Fibroblast of skin of left quadriceps (primary cell): ENCODE data around the gene SLC12A3.

ENCODE experiments used
- DNase-seq, 2 experiments: peaks; one replicate each; pipeline ENCODE4 v3.0.0-alpha.2; 2013; ENCODE audit warnings: low read depth in 2 of 2

The SLC12A3 gene

DNA sequence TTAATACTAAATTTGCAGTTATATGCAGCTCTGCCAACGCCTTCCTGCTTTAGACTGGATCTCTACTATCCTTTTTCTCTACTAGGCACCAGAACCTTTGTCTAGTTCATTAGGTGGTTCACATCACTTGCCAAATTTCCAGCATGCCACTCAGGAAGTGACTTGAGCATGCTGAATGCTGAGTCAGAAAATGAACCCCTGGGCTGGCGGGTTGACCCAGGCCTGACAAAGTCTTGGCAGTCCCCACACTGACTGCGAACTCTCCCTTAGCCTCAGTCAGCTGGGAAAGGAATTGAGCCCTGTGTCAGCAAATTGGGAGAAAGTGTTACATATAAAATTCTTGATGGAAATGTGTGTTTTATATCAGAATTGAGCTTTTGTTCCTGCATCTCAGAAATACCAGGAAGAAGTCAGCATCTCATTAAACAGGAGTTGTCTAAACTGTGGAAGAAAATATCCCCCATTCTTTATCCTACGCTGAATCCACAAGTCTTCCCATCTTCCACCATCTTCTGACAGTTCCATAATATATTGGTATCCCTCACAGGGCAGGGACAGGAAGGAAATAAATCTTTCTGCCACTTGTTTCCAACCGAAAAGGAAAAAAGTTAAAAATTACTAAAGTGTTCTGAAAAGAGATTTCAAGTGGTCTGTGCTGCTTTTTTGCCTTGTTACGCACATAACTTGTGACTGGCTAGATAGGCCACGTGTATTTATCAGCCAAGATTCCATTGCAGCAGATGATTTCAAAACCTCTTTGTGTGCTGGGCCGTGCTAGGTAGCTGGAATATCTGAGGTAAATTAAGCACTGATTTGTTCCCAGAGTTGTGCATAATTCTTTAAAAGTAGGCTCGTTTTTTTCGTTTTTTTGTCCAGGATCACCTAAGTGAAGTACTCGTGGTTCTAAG is 16.7 kb upstream of the SLC12A3 start:
- DNase-seq: no peak

DNA sequence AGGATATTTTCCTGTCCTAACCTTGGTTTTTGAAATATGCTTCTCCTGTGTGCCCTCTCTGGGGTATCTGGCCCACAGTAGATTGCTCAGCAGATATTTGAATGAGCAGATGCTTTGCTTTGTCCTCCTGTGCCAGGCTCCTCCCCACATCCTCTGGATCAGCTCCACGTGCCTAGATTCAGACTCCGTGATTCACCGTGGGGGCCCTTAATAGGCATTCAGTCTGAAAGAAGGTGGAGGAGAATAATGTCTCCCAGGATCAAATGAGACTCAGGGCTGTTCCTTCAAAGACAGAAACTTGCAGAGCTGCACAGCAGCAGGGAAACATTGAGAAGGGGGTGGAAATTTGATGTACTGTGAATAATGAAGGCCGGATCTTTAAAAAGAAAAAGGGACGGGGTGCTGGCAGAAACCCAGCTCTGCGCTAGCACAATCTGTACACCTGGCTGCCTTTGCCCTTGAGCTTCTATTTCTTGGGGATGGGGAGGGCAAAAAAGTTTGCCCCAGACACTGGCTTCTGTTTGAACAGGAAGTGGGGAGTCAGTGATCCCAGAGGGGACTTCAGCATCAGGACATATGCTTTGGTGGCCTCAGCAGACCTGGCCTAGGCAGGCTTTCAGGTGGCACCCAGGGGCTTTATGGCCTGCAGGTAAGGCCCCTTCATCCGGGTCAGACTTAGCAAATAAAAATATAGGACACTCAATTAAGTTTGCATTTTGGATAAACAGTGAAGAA is 15.9 kb upstream of the SLC12A3 start:
- DNase-seq: peak in 1 of 2 experiments; percentile 56

DNA sequence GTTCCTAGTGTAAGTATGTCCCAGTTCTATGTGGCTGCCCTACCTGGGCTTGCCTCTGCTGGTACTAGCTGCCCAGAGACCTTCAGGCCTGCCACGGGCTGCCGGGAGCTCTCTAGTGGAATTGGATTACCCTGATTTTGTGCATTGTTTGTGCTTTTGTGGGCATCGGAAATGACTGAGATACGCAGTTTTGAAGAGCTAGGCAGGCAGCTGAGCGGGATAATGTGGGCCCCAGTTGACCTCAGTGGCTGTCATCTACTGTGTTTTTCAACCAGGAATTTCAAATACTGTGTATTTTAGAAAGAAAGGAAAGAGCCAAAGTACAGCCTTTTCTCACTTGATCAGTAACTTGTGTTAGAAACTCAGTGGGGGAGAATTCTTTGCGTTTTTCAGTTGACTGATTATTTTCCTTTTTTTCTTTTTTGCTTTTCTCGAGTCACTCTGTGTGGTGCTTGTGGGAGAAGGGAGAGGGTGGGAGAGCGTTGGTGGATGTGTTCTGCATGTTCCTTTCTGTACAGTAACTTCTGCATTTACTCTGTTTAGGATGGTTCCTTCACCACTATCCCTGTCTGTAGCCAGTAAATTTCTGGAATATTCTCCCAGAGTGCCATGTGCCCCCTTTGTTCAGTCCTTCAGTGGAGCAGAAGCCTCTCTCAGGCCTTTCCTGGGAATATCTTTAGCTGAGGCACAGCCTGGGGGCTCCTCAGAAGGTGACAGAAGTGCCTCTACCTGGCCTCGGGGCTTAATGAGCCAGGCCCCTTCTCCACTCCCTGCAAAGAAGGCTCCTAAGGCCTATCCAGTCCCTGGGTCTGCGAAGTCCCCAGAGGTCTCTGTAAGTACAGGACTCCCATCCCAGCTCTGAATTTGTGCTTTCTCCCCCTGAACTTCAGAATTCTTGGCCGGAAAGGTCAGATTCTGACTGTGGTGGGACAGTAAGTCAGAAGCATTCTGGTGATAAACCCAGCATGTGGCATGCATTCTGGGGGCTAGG is 15.0 kb upstream of the SLC12A3 start:
- DNase-seq: no peak

DNA sequence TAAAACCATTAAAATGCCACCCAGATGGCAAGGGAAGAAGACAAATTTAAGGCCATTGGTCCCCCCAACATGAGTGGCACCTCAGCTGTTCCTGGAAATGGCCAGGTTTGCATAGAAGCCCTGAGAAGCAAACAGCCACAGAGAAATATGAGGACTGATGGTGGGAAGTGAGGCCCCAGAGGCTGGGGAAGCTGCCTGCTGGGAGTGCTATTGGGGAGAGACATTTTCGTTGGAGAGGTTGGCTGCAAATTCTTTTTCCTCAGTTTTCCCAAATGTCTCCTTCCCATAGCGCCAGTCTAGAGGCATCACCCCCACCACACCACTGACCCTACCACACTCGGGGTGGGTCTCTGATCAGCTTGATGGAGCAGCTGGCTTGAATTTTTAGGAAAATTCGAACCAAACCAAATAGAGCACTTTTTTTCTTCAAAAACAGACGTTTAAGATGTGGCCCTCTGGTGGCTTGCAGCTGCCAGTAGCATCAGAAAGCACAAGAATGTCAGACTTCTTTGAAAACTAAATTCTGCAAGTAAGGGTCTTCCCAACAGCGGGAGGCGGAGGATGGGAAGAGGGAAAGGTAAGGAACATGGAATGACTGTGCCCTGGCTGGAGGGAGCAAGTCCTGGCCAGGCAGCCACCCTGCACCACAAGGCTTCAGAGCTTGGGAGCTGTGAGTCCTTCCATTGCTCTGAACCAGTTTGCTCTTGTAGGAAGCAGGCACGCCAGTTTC is 13.2 kb upstream of the SLC12A3 start:
- no peak for DNase-seq

DNA sequence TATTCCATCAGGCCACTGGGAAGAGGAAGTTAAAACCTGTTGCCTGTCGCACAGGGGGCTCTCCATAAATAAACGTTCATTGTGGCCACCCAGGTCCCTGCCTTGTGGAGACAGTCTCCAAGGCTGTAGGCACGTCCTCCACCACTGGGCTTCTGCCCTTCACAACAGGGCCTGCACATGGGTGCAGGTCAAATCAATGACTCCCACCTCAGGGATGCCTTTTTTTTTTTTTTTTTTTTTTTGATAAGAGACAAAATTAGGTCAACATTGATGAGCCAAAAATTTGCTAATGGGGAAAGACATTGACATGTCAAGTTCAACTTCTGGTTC is 12.6 kb upstream of the SLC12A3 start:
- no peak for DNase-seq

DNA sequence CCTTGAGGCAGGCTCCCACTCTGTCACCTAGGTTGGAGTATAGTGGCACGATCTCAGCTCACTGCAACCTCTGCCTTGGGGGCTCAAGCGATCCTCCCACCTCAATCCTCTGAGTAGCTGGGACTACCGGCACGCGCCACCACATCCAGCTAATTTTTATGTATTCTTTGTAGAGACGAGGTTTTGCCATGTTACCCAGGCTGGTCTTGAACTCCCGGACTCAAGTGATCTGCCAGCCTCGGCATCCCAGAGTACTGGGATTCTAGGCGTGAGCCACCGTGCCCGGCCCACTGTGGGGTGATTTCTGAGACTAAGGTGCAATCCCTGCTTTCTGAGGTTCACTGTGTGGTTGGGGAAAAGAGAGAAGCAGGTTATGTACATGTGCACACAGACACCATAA is 12.0 kb upstream of the SLC12A3 start:
- no peak for DNase-seq

DNA sequence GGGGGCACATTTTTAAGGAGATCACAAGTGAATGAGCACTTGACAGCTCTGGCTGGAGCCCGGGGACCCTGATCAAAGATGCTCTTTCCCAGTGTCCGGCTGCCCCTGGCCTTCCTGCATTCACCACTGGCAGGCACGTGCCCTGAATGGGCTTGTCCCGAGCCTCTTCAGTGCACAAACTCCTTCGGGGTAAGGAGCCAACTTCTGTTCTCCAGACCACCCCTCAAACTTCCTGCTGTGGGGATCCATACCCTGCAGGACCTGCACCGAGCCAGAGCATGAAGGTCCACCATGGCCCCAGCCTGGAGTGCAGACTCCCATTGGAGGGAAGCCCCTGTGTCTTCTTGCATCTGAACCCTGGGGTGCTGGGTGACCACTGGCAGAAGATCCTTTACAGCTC is 9.8 kb upstream of the SLC12A3 start:
- DNase-seq: no peak

DNA sequence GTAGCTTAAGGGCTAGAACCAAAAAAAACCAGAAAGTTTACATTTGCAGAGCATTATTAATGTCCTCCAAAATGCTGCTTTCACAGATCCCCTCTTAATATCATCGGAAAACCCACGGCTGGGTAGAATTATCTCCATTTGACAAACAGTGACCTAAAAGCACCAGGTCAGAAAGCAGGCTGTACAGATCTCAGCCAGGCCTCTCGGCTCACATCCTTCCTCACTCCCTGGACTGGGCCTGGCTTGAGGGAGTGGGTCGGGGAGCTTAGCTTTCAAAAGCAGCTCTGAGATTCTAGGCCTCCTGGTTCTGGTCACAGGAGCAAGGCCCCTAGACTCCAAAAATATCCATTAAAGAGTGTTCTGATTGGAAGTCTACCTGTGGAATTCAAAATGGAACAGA is 9.1 kb upstream of the SLC12A3 start:
- DNase-seq: no peak

DNA sequence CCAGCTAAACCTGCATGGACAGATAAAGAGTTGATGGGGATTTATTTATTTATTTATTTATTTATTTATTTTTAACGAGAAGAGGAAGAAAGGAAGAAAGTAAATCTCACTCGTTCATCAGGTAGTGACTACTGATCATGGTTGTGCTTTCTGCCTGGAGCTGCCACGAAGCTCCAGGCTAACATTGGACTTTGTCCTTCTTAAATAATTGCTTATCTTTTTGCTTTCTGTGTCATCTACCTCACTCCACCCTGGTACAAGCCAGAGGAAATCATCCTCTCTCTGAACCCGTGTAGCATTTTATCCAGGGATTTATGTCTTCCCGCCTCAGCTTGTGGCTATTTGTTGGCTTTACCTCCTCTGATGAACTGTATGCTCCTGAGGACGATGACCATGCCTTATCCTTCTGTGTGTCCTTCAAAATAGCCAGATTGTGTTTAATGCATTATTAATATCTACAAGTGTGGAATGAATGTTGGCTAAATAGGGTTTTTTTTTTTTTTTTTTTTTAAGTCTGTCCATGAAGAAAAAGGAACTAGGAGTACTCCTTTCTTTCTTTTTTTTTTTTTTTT is 8.0 kb upstream of the SLC12A3 start:
- DNase-seq: no peak

DNA sequence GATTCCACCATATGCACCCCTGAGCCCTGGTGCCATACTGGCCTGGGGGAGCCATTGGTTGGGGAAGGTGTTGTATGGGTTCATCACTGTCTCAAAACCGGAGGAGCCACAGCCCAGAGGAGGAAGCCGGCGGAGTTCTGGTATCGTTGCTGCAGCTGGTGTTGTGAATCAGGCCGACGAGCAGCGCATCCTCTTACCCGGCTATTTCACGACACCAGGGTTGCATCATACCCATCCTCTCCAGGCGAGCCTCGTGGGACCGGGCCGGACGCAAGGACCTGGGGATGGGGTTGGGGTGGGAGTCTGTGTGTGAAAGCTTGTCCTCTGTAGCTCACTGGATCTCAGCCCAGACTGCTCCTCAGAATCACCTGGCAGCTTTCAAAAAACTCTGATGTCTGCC is 6.6 kb upstream of the SLC12A3 start:
- DNase-seq: no peak

DNA sequence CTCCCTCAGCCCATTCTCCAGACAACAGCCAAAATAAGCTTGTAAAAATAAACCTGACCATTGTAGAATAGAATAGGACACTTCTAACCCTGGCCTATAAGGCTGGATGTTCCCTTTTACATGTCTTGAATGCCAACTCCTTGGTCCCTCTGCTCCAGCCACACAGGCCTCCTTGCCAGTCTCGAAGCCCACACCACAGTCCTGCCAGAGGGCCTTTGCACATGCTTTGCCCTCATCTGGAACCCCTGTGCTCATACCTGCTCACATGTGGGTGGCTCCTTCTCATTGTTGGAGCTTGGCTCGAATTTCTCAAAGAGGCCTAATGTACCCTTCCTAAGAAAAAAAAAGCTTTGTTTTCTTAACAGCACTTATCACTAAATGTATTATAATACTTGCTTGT is 5.4 kb upstream of the SLC12A3 start:
- DNase-seq: no peak

DNA sequence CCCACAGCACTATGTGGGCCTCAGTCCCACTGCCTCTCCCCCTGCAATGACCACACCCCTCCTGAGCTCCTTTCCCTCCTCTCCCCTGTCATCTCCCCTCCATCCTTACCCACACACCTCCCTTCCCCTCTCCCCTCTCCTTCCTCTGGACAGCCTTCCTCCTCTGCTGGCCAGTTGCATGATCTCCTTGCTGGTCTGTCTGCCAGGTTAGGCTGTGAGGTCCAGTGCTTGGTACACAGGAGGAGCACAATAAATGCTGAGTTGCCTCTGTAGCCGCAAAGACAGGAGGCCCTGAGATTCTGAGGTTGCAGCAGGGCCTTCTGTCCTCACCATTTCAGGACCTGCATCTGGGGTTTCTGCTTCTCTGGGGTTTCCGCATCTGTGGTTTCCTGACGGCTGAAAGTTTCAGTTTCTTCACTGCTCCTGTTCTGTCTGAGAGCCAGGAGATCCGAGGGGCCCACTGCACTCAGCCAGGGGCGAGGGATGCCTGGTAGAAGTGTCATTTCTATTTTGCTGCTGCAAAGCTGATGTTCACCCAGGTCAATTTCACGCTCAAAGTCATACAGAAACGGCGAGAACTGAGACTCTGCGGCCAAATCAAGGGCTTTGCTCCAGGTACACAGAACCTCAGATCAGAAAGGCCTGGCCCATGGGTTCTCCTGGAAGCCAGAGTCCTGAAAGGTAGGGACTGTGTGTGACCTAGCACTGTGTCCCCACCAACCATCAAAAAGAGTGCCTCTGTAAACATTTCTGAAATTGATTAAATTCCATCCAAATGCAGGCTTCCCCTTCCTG is 4.6 kb upstream of the SLC12A3 start:
- no peak for DNase-seq

DNA sequence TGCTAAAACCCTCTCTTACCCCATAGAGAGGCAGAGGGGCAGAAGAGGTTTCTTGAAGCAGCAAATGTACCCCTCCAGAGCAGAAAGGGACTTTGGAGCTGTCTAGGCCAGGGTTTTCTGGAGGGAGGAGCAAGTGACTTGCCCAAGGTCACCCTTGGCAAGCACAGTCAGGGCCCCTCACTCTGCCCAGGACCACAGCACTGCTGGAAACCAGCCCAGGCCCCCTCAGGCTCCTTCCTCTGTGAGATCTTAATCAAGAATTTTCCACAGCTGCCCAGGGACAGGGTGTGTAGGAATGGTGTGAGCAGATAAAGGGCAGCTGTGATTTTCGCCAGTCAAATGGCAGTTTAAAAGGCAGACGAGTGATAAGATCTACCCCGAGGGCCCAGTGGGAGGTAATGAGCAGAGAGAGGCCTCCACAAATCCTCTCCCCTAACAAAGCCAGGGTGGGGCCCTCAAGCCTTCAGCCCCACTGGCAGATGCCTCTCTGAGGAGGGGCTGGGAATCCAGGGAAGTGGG is 3.9 kb upstream of the SLC12A3 start:
- no peak for DNase-seq

DNA sequence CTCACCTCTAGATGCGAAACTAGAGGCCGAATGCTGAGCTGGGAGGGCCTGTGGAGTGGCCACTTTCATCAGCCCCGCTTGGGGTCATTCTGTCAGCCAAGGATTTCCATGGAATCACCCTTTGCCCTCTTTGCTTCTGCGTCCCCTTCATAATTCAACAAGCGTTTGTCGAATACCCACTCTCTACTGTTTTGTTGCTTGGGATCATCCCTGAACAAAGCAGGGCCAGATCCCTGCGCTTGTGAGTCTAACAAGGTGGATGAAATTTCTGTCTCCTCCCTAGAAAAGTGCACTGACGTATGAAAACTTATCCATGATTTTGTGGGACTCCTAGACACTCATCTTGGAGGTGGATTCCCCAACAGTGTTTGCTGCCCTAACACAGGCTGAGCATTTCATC is 3.3 kb upstream of the SLC12A3 start:
- DNase-seq: no peak

DNA sequence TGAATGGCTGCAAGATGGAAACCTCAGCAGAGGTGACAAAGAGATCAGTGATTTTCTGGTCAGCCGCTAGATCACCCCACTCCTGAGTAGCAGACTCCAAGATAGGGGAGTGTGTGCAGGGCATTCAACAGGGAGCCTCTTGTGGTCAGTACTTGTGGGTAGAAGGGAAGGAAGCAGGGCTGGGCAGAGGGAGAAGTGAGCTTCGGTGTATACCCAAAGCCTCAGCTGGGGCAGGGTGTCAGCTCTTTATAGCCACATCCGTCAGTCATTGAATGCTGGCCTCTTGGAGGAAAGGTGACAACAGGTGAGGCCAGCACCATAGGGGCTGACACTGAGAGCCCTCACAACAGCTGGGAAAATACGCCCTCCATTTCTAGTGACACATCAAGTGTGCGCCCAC is 2.2 kb upstream of the SLC12A3 start:
- DNase-seq: no peak

DNA sequence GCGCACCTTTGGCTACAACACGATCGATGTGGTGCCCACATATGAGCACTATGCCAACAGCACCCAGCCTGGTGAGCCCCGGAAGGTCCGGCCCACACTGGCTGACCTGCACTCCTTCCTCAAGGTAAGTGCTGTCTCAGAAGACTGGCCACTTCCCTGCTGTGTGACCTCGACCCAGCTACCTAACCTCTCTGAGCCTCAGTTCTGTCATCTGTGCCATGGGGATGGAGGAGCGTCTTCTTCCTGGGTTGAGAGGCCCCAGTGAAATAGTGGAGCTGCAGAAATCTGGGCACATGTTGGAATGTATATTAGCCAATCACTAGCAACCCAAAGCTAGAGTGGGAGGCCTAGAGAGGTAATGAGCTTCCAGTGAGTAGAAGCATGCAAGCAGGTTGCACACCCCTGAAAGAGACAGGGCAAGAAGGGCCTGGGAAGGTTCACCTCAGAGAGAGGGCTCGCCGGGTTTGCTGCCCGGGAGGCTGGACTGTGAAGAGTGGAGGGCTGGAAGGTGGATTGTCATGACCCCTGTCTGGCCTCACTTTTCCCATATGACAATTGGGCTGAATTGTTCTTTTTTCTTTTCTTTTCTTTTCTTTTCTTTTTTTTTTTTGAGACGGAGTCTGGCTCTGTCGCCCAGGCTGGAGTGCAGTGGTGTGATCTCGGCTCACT is 521 bp downstream of the SLC12A3 start:
- DNase-seq: no peak

DNA sequence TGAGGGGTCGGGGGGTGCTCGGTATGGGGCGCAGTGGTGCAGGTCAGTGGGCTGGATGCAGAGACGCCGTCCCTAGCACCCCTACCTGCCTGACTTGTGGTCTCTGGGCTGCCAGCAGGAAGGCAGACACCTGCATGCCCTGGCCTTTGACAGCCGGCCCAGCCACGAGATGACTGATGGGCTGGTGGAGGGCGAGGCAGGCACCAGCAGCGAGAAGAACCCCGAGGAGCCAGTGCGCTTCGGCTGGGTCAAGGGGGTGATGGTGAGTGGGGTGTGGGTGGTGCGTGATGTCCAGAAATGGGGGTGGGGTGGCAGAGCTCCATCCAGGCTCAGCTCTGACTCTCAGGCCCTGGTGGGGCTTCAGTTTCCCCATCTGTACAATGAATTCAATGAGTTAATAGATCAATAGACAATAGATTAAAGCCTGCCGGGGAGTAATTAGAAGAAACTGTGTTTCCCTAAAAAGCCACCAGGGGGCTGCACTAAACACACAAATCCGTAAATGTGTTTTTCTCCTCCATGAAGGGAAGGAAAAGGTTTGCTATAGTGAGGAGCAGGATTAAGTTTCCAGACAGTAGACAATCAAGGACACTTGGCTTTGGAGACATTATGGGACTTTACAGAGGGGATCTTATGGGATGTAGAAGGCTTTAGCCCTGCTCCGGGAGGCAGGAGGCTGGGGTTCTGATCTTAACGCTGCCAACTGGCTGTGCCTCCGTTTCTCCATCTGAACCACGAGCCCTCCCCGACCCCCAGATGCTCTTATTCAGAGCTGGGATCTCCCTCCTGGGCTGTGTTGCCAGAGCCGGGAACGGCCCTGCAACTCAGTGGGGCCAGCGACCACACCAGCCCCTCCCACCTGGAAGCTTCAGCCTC is 2.2 kb downstream of the SLC12A3 start:
- DNase-seq: peak; percentile 34 to 36

DNA sequence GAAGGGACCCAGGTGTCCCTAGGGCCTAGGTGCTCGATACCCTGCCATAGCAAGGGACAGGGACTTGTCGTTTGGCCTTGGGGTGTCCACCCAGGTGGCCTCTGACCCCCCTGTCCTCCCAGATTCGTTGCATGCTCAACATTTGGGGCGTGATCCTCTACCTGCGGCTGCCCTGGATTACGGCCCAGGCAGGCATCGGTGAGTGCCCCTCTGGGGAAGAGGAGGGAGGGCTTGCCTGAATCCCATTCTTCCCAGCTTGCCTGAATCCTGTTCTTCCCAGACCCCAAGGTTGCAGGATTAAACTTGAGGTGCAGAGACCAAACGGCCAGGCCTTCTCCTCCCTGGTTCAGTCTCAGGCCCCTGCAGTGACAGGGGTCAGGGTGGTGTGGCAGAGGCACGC is 3.2 kb downstream of the SLC12A3 start:
- DNase-seq: no peak
